Parathyroid adenoma (tissue), 2 donors: ENCODE measurements around the gene PRADC1.

Experiments
- H2AFZ ChIP-seq: fragments of 300-600 bp; sonication (generic); one replicate; pipeline ENCODE4 v1.7.0; 2017; ENCODE audit warnings: antibody characterized with exemption, mild to moderate bottlenecking
- H3K27ac ChIP-seq: fragments of 300-600 bp; sonication (generic); one replicate; pipeline ENCODE4 v1.7.0; 2017
- H3K27me3 ChIP-seq: fragments of 300-600 bp; sonication (generic); one replicate; pipeline ENCODE4 v1.7.0; 2017; ENCODE audit warnings: low read length; ENCODE audit not compliant: control insufficient read depth, insufficient read depth
- H3K36me3 ChIP-seq: fragments of 300-600 bp; sonication (generic); one replicate; pipeline ENCODE4 v1.7.0; 2017; ENCODE audit warnings: low read length; ENCODE audit not compliant: control insufficient read depth, insufficient read depth
- H3K4me1 ChIP-seq: fragments of 300-600 bp; sonication (generic); one replicate; pipeline ENCODE4 v1.7.0; 2017; ENCODE audit warnings: control low read depth
- H3K4me2 ChIP-seq: fragments of 300-600 bp; sonication (generic); one replicate; pipeline ENCODE4 v1.7.0; 2017; ENCODE audit warnings: low read length
- H3K4me3 ChIP-seq: fragments of 300-600 bp; sonication (generic); one replicate; pipeline ENCODE4 v1.7.0; 2017; ENCODE audit warnings: low read depth, low read length
- H3K79me2 ChIP-seq: fragments of 300-600 bp; sonication (generic); one replicate; pipeline ENCODE4 v1.7.0; 2017; ENCODE audit warnings: control low read depth
- H3K9ac ChIP-seq: fragments of 300-600 bp; sonication (generic); one replicate; pipeline ENCODE4 v1.7.0; 2017; ENCODE audit warnings: mild to moderate bottlenecking
- H3K9me3 ChIP-seq: fragments of 300-600 bp; sonication (generic); one replicate; pipeline ENCODE4 v1.7.0; 2017; ENCODE audit warnings: low read length; ENCODE audit not compliant: control insufficient read depth
- TF ChIP-seq, protein P1 (sequence below): fragments of 300-600 bp; sonication (generic); IDR thresholded peaks from one replicate; pipeline ENCODE4 v1.7.0; 2017; ENCODE audit warnings: antibody characterized with exemption, mild to moderate bottlenecking
- donor health status: primary hyperparathyroidism.

Gene PRADC1

DNA sequence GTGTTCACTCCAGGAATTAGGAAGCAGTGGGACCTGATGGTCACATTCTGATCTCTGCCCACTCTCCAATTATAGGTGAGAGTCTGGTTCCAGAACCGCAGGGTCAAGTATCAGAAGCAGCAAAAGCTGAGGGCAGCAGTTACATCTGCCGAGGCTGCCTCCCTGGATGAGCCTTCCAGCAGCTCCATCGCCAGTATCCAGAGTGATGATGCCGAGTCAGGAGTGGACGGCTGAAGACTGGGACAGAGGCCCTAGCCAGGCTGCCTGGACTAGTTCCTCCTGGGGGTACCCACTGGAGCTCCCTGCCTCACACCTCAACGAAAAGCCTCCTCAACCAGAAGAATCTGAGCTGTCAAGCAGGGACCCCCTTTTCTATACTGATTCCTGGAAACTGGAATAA lies 22.3 kb downstream of the PRADC1 start:
- no peaks in the 10 kb centered on the region for H3K27me3 ChIP-seq
- H3K4me1 ChIP-seq = peaks cover 4% of the 10 kb centered on the region
- no peak overlapping the region for H3K4me3 ChIP-seq
- TF ChIP-seq, protein P1, sequence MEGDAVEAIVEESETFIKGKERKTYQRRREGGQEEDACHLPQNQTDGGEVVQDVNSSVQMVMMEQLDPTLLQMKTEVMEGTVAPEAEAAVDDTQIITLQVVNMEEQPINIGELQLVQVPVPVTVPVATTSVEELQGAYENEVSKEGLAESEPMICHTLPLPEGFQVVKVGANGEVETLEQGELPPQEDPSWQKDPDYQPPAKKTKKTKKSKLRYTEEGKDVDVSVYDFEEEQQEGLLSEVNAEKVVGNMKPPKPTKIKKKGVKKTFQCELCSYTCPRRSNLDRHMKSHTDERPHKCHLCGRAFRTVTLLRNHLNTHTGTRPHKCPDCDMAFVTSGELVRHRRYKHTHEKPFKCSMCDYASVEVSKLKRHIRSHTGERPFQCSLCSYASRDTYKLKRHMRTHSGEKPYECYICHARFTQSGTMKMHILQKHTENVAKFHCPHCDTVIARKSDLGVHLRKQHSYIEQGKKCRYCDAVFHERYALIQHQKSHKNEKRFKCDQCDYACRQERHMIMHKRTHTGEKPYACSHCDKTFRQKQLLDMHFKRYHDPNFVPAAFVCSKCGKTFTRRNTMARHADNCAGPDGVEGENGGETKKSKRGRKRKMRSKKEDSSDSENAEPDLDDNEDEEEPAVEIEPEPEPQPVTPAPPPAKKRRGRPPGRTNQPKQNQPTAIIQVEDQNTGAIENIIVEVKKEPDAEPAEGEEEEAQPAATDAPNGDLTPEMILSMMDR = no peak
- no peak overlapping the region for H3K4me2 ChIP-seq
- H3K36me3 ChIP-seq = no peaks in the 10 kb centered on the region
- H3K79me2 ChIP-seq = peaks cover 2% of the 10 kb centered on the region
- H3K27ac ChIP-seq = no peak overlapping the region
- no peak overlapping the region for H2AFZ ChIP-seq
- no peak overlapping the region for H3K9ac ChIP-seq
- H3K9me3 ChIP-seq = no peaks in the 10 kb centered on the region

DNA sequence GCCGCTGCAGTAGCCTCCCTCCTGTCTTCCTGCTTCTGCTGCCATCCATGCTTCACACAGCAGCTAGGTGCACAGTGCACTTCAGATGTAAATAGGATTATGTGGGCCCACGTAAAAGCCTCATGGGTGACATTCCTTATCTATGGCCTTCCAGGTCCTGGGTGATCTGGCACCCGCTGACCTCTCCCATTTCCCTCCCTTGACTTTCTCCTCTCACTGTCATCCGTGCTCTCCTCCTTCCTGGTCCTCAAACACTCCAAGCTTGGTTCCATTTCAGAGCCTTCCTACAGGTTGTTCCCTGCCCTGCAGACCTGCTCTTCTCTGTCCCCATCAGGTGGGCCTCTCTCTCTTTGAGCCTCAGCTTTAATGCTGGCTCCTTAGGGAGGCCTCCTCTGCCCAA lies 23.0 kb downstream of the PRADC1 start:
- TF ChIP-seq, protein P1 = no peak
- Histone ChIP-seq H3K9ac (no peak overlapping the region), H3K9me3 (no peaks in the 10 kb centered on the region), H3K4me3 (no peak overlapping the region), H3K36me3 (no peaks in the 10 kb centered on the region), H3K79me2 (peaks cover 2% of the 10 kb centered on the region), H3K4me2 (no peak overlapping the region), H2AFZ (no peak overlapping the region), H3K27ac (no peak overlapping the region), H3K27me3 (no peaks in the 10 kb centered on the region), H3K4me1 (peaks cover 4% of the 10 kb centered on the region)

DNA sequence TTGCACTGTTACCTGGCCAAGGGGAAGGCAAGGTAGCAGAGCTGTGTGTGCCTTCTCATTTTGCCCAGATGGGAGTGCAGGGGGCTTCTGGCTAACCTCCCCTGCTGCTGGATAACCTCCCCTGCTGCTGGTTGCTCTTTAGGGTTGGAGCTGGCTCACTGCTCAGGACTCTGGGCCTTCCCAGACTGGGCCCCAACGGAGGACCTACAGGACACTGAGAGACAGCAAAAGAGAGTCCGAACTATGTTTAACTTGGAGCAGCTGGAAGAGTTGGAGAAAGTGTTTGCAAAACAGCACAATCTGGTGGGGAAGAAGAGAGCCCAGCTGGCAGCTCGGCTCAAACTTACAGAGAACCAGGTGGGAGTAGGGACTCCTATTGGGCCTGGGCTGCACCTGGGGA lies 24.8 kb downstream of the PRADC1 start:
- no peak overlapping the region for H3K9ac ChIP-seq
- no peaks in the 10 kb centered on the region for H3K36me3 ChIP-seq
- no peak overlapping the region for H3K4me2 ChIP-seq
- no peaks in the 10 kb centered on the region for H3K79me2 ChIP-seq
- no peak overlapping the region for H3K27ac ChIP-seq
- peaks cover 2% of the 10 kb centered on the region for H3K27me3 ChIP-seq
- TF ChIP-seq, protein P1 = no peak
- no peaks in the 10 kb centered on the region for H3K9me3 ChIP-seq
- no peak overlapping the region for H2AFZ ChIP-seq
- H3K4me3 ChIP-seq = no peak overlapping the region
- no peaks in the 10 kb centered on the region for H3K4me1 ChIP-seq

DNA sequence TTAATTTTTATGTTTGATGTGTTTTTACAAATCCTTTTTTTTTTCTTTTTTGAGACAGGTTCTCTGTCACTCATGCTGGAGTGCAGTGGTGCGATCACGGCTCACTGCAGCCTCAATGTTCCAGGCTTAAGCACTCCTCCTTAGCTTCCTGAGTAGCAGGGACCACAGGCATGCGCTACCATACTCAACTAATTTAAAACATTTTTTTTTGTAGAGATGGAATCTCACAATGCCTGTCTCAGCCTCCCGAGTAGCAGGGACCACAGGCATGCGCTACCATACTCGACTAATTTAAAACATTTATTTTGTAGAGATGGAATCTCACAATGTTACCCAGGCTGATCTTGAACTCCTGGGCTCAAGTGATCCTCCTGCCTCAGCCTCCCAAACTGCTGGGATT lies 27.4 kb downstream of the PRADC1 start:
- Histone ChIP-seq H3K9ac (no peak overlapping the region), H2AFZ (no peak overlapping the region), H3K4me1 (no peaks in the 10 kb centered on the region), H3K4me3 (no peak overlapping the region), H3K27me3 (peaks cover 8% of the 10 kb centered on the region), H3K79me2 (no peaks in the 10 kb centered on the region), H3K9me3 (no peaks in the 10 kb centered on the region), H3K36me3 (no peaks in the 10 kb centered on the region), H3K4me2 (no peak overlapping the region), H3K27ac (no peak overlapping the region)
- TF ChIP-seq, protein P1 = no peak

DNA sequence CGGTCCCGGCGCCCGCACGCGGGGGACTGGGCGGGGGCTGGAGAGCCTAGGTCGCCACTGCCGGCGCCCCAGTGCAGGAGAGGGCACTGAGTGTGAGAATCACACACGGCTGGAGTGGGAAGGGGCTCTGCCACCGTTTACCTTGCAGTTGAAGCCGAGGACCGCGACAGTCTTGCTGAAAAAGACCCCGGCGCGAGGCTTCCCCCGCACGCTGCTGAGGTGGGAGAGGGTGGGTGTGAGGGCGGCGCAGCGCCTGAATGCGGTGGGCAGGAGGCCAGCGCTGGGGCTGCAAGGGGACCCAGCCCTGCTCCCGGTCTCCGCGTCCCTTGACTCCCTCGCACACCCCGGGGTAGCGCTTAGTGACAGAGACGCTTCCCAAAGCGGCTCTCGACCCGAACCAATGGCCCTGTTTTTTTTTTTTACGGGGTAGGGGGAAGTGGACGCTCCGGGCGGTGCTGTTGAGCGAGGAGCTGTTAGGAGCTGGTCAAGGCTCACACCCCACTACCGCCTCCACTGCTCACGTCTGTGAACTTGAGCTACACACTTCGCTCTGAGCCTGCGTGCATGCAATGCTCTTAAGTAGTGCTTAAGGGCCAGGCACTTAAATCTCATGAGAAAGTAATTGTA lies 29.9 kb downstream of the PRADC1 start:
- peak overlapping the region; percentile 37 for H3K4me3 ChIP-seq

More for the DNA sequence above, 29.9 kb downstream of the PRADC1 start:
- Histone ChIP-seq H3K4me1 (no peaks in the 10 kb centered on the region), H3K36me3 (no peaks in the 10 kb centered on the region), H3K27me3 (peaks cover 8% of the 10 kb centered on the region), H2AFZ (peak overlapping the region; percentile 73), H3K27ac (no peak overlapping the region), H3K9me3 (no peaks in the 10 kb centered on the region), H3K79me2 (no peaks in the 10 kb centered on the region), H3K4me2 (peak overlapping the region; percentile 67), H3K9ac (no peak overlapping the region)
- TF ChIP-seq, protein P1 = no peak
